Thyroid gland (tissue), 4 donors: ENCODE results near the gene RPH3AL. TPM values are rescaled to one million over a fixed set of nuclear protein-coding genes. Genes with fewer than 3 reads are reported as not detected.
"Not testable (repeated sequence)": the region's sequence is repeated elsewhere in the genome, so short reads cannot be mapped to it uniquely, and the experiment has no call there.

Experiments used
- DNase-seq, 2 donors: peaks; one replicate each; pipeline ENCODE4 v3.0.0-alpha.2; 2019
- H3K27ac ChIP-seq, 3 donors: fragments of 200-600 bp; sonication (generic); 1 replicate in 2 of 3; 2 replicates in 1 of 3; pipeline ENCODE4 v1.5.1; 2016 to 2019; ENCODE audit warnings: mild to moderate bottlenecking in 1 of 3, moderate library complexity in 1 of 3
- H3K27me3 ChIP-seq: fragments of 200-600 bp; sonication (generic); one replicate; pipeline ENCODE4 v1.5.1; 2019
- H3K36me3 ChIP-seq, 2 donors: fragments of 200-600 bp; sonication (generic); one replicate each; pipeline ENCODE4 v1.5.1; 2016 to 2019
- H3K4me1 ChIP-seq, 2 donors: fragments of 200-600 bp; sonication (generic); one replicate each; pipeline ENCODE4 v1.5.1; 2017 to 2019
- H3K4me3 ChIP-seq, 3 donors: fragments of 200-600 bp; sonication (generic); replicated peaks in 1 of 3; 1 replicate in 2 of 3; 2 replicates in 1 of 3; pipeline ENCODE4 v1.5.1; 2016; ENCODE audit warnings: mild to moderate bottlenecking in 1 of 3
- H3K9me3 ChIP-seq: fragments of 200-600 bp; sonication (generic); one replicate; pipeline ENCODE4 v1.5.1; 2017
- POLR2A ChIP-seq, 2 donors: fragments of 450-650 bp; IDR thresholded peaks; one replicate each; pipeline ENCODE4 v1.6.1; 2017; ENCODE audit warnings: antibody characterized with exemption in 2 of 2, mild to moderate bottlenecking in 2 of 2, moderate library complexity in 1 of 2
- WGBS, 2 donors: methylation state at CpG; one replicate each; pipeline ENCODE4 v1.1.5; 2017; 5-methylcytosine and 5-hydroxymethylcytosine counted together
- intact Hi-C: fragments of 100-400 bp; cut with DNase I; formaldehyde crosslinking; loops from one replicate; pipeline ENCODE4 v1.15.1; 2023
- total RNA-seq, 4 donors: library from RNA; depleted of rRNA; stranded (reverse); fragments of >200 nt; gene quantifications; one replicate each; pipeline ENCODE4 v1.2.3, GENCODE V29; 2016
- TF ChIP-seq, protein P1 (sequence below), 6 experiments: fragments of 200-600 bp in 3 of 6; fragments of 450-650 bp in 3 of 6; sonication (generic) in 3 of 6; IDR thresholded peaks; one replicate each; pipeline ENCODE4 v1.5.1; 2016 to 2019; ENCODE audit warnings: antibody characterized with exemption in 6 of 6, mild to moderate bottlenecking in 2 of 6, inconsistent platforms in 1 of 6, moderate library complexity in 1 of 6

Gene RPH3AL
- total RNA-seq, 4 donors from 2014 or later: 19.1 to 47.7 (median 42.5) TPM

DNA sequence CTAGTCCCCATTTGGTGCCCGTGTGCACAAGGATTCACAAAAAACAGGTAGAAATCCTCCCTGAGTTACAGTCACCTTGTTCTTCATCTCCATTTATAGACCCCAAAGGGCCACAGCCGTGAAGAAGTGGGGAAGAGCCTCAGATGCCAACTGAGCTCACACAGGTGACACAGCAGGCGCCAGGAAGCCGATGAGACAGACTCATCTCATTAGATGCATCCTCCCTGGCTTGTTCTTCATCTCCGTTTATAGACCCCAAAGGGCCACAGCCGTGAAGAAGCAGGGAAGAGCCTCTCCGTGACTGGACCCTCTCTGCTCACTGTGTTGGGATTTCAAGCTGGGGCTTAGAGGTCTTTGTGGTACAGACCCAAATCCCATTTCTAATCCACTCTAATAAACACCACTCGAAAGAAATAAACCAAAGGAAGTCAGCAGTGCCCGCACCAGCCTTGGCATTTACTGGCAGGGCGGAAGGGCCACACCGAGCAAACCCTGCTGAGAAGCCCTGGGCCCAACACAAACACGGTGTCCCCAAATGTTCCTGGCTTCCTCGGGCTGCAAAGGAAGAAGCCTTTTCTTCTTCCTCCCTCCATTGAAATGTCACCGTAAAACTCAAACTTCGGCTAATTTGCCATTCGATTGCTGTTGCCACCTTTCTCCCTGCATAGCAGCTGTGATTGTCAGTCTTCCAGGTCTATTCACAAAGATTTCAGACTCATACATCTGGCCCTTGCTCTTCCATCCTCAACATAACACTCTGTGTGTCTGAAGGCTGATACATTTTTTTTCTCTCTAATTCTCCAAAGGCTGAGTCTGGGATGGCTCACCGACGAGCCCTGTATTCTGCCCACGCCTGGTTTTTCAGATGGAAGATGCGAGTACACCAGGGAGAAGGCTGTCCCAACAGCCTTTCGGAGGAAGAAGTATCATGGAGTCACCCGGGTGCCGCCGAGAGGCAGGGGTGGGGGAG lies 126.2 kb downstream of the RPH3AL start:
- TF ChIP-seq POLR2A (IDR thresholded peaks at IDR 0.05): no peak
- TF ChIP-seq, protein P1, sequence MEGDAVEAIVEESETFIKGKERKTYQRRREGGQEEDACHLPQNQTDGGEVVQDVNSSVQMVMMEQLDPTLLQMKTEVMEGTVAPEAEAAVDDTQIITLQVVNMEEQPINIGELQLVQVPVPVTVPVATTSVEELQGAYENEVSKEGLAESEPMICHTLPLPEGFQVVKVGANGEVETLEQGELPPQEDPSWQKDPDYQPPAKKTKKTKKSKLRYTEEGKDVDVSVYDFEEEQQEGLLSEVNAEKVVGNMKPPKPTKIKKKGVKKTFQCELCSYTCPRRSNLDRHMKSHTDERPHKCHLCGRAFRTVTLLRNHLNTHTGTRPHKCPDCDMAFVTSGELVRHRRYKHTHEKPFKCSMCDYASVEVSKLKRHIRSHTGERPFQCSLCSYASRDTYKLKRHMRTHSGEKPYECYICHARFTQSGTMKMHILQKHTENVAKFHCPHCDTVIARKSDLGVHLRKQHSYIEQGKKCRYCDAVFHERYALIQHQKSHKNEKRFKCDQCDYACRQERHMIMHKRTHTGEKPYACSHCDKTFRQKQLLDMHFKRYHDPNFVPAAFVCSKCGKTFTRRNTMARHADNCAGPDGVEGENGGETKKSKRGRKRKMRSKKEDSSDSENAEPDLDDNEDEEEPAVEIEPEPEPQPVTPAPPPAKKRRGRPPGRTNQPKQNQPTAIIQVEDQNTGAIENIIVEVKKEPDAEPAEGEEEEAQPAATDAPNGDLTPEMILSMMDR (IDR thresholded peaks at IDR 0.05): no peak

DNA sequence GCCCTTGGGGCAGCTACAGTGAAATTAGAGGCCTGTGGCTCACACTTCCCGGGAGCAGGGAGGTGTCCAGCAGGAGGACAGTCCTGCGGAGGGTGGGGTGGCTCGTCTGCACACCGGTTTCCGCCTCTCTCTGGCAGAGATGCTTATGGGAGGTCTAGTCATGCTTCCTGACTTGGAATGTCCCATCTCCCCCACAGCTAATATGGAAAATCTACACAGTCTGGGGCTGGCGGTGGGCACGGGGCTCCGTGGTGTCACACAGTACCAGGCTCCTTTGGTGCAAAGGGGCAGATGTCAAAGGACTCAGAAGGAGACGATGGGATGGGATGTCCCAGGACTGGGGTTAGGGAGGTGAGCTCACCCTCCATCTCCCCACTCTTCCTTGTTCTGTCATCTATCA lies 127.1 kb downstream of the RPH3AL start:
- Histone ChIP-seq H3K4me1 (peaks cover 0 to 7% of the 10 kb centered on the region in 2 donors), H3K27ac (no peak overlapping the region), H3K27me3 (no peaks in the 10 kb centered on the region), H3K4me3 (no peak overlapping the region), H3K36me3 (no peaks in the 10 kb centered on the region), H3K9me3 (no peaks in the 10 kb centered on the region)
- WGBS, 2 donors: 92% methylated on average over 7 to 9 of the region's 9 CpGs
- intact Hi-C loops: no loop called here
- TF ChIP-seq, protein P1 (IDR thresholded peaks at IDR 0.05): no peak
- no peak for TF ChIP-seq POLR2A (IDR thresholded peaks at IDR 0.05)
- DNase-seq: no peak

More for the DNA sequence above, 126.2 kb downstream of the RPH3AL start:
- Histone ChIP-seq H3K9me3 (no peaks in the 10 kb centered on the region), H3K4me3 (no peak overlapping the region), H3K27ac (no peak overlapping the region), H3K4me1 (peaks cover 0 to 7% of the 10 kb centered on the region in 2 donors), H3K36me3 (no peaks in the 10 kb centered on the region), H3K27me3 (no peaks in the 10 kb centered on the region)
- DNase-seq: no peak
- intact Hi-C loops: no loop called here
- WGBS, 2 donors: 87 to 88% methylated on average over 24 of the region's 24 CpGs

DNA sequence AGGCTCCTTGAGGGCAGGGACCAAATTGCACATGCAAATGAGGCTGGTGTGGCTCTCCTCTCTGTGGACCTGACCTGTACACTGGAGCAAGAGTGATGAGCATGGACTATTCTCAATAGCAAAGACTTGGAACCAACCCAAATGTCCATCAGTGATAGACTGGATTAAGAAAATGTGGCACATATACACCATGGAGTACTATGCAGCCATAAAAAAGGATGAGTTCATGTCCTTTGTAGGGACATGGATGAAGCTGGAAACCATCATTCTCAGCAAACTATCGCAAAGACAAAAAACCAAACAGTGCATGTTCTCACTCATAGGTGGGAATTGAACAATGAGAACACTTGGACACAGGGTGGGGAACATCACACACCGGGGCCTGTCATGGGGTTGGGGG lies 128.0 kb downstream of the RPH3AL start:
- H3K4me3 ChIP-seq, intact Hi-C loops, DNase-seq, H3K27me3 ChIP-seq, H3K4me1 ChIP-seq, H3K36me3 ChIP-seq, H3K27ac ChIP-seq, H3K9me3 ChIP-seq: not testable (repeated sequence)
- WGBS, 2 donors: 98 to 100% methylated on average over 2 of the region's 2 CpGs

DNA sequence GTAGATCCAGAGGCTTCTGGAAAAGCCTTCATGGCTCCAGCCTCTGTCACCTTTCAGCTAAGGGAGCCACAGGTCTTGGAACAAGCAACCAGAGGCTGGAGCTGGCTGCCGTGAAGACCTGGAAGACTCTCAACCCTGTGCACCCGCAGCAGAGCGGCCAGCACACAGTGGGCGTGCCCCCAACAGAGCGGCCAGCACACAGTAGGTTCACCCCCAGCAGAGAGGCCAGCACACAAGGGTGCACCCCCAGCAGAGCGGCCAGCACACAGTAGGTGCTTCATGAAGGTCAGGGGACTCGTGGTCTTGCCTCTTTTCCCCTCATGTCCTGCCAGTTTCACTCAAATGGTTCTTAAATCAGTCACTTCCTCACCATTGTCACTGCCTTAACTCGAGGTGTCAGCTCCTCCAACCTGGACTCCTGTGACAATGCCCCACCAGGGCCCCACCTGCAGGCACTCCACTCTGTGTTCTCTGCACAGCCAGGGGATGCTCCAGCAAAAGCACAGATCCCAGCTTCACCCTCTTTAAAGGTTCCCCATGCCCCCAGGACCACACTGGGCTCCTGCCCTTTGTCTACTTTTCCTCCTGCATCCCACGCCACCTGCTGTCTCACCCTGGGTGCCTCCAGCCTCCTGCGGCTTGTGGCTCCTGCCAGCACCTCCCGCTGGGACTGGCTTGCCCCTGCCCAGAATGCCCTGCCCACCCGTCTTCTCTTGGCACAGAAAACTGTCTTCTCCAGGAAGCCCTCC lies 128.7 kb downstream of the RPH3AL start:
- 83 to 88% methylated on average over 10 to 12 of the region's 12 CpGs for WGBS, 2 donors
- H3K4me3 ChIP-seq: no peak overlapping the region
- H3K4me1 ChIP-seq: no peaks in the 10 kb centered on the region
- no peaks in the 10 kb centered on the region for H3K9me3 ChIP-seq
- H3K27ac ChIP-seq: no peak overlapping the region
- intact Hi-C loops: no loop called here
- no peak for TF ChIP-seq POLR2A (IDR thresholded peaks at IDR 0.05)
- TF ChIP-seq, protein P1 (IDR thresholded peaks at IDR 0.05): no peak
- H3K36me3 ChIP-seq: no peaks in the 10 kb centered on the region
- DNase-seq: no peak
- H3K27me3 ChIP-seq: no peaks in the 10 kb centered on the region

DNA sequence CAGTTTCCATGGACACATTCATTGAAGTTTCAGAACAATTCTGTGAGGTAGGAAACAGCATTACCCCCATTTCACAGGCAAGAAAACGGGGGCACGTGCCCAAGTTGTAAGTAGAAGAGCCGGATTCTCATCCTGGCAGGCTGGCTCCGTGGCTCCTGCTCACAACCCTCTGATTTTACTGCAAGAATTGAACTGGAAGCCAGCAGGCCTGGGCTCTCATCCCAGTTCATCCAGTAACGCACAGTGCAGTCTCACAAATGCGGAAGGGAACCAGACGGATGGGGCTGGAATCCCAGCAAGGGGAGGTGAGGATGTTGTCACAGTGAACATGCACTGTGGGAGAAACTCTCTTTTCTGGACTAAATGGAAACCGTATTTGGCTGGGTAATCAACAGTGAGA lies 130.4 kb downstream of the RPH3AL start:
- TF ChIP-seq POLR2A (IDR thresholded peaks at IDR 0.05): no peak
- TF ChIP-seq, protein P1 (IDR thresholded peaks at IDR 0.05): no peak
- Histone ChIP-seq H3K4me1 (no peaks in the 10 kb centered on the region), H3K27me3 (no peaks in the 10 kb centered on the region), H3K36me3 (no peaks in the 10 kb centered on the region), H3K27ac (no peak overlapping the region), H3K9me3 (no peaks in the 10 kb centered on the region), H3K4me3 (no peak overlapping the region)
- WGBS, 2 donors: 72 to 92% methylated on average over 7 to 8 of the region's 8 CpGs
- intact Hi-C loops: no loop called here
- DNase-seq: no peak
